Endothelial cell of umbilical vein (primary cell): Measurements from ENCODE around the gene TICAM1. TPM values are rescaled to one million over a fixed set of nuclear protein-coding genes. Genes with fewer than 3 reads are reported as not detected.

Source experiments
- BruUV-seq: library from RNA; stranded (reverse); fragments of 400-500 nt; replicated peaks from 2 replicates; lab custom pipeline; 2021; lab: Mats Ljungman, UMichigan
- CTCF ChIA-PET: fragments of 300-600, 350-600 bp; sonication (Branson Sonifier 250); formaldehyde crosslinking; loops from one replicate; lab custom pipeline; 2021; ENCODE audit warnings: antibody characterized with exemption, inconsistent platforms; lab: Charles Lee
- POLR2A ChIA-PET: fragments of 300-600, 350-600 bp; sonication (Branson Sonifier 250); formaldehyde crosslinking; loops from one replicate; lab custom pipeline; 2021; ENCODE audit warnings: antibody characterized with exemption, inconsistent platforms; lab: Charles Lee
- DNase-seq: peaks from one replicate; pipeline ENCODE4 v3.0.0-alpha.2; 2011; ENCODE audit warnings: low read depth, low spot score
- FAIRE-seq: peaks from 2 replicates; lab custom pipeline; 2011; peaks lifted over from hg19 to GRCh38; lab: Jason Lieb, UNC
- H2AFZ ChIP-seq: 2 replicates; pipeline ENCODE4 v1.6.0; 2012; ENCODE audit warnings: low read depth, low read length, control low read depth, inconsistent platforms
- H3K27ac ChIP-seq: 2 replicates; pipeline ENCODE4 v1.5.1; 2011; ENCODE audit warnings: low read depth, mild to moderate bottlenecking, control low read depth, low read length, moderate library complexity; ENCODE audit not compliant: insufficient read depth
- H3K27me3 ChIP-seq, 2 experiments: 2 replicates each; pipeline versions ENCODE4 v1.6.0 to v1.6.1; 2011; ENCODE audit warnings: low read length in 2 of 2, mixed read lengths in 1 of 2; ENCODE audit not compliant: control insufficient read depth in 2 of 2, insufficient read depth in 2 of 2
- H3K36me3 ChIP-seq, 2 experiments: 2 replicates in 1 of 2; 3 replicates in 1 of 2; pipeline ENCODE4 v1.5.1; 2011; ENCODE audit warnings: low read length in 2 of 2, mild to moderate bottlenecking in 1 of 2, moderate library complexity in 1 of 2; ENCODE audit not compliant: control insufficient read depth in 2 of 2, insufficient read depth in 2 of 2; ENCODE audit errors: extremely low read depth in 1 of 2
- H3K4me1 ChIP-seq: 3 replicates; pipeline ENCODE4 v1.5.1; 2011; ENCODE audit warnings: mild to moderate bottlenecking, low read length; ENCODE audit not compliant: control insufficient read depth, insufficient read depth; ENCODE audit errors: extremely low read depth
- H3K4me2 ChIP-seq: 2 replicates; pipeline ENCODE4 v1.6.1; 2011; ENCODE audit warnings: low read length, control low read depth, mixed read lengths; ENCODE audit not compliant: insufficient read depth
- H3K4me3 ChIP-seq, 3 experiments: fragments of 200-600 bp in 1 of 3; sonication (generic), shearing (Covaris generic) in 1 of 3; replicated peaks in 1 of 3; 2 replicates each; pipeline ENCODE4 v1.5.1; 2011 to 2016; ENCODE audit warnings: control low read depth in 3 of 3, low read length in 3 of 3, mild to moderate bottlenecking in 2 of 3, inconsistent platforms in 1 of 3, low read depth in 1 of 3, moderate library complexity in 1 of 3; ENCODE audit not compliant: insufficient read depth in 1 of 3
- H3K79me2 ChIP-seq: 2 replicates; pipeline ENCODE4 v1.6.0; 2012; ENCODE audit warnings: low read length, inconsistent platforms; ENCODE audit not compliant: control insufficient read depth, insufficient read depth
- H3K9ac ChIP-seq: replicated peaks from 2 replicates; pipeline ENCODE3; 2011; ENCODE audit warnings: low read length, control low read depth; ENCODE audit not compliant: insufficient read depth; ENCODE audit errors: extremely low read depth
- H3K9me1 ChIP-seq: replicated peaks from 3 replicates; pipeline ENCODE4 v1.6.0; 2011; ENCODE audit warnings: mild to moderate bottlenecking, low read length; ENCODE audit not compliant: control insufficient read depth, insufficient read depth; ENCODE audit errors: extremely low read depth
- H3K9me3 ChIP-seq: replicated peaks from 2 replicates; pipeline ENCODE4 v1.5.1; 2012; ENCODE audit warnings: low read length, inconsistent platforms; ENCODE audit not compliant: control insufficient read depth, insufficient read depth
- H4K20me1 ChIP-seq: replicated peaks from 2 replicates; pipeline ENCODE3; 2011; ENCODE audit warnings: mild to moderate bottlenecking, low read length; ENCODE audit not compliant: control insufficient read depth, insufficient read depth; ENCODE audit errors: extremely low read depth
- EZH2 ChIP-seq: IDR thresholded peaks from 2 replicates; pipeline ENCODE4 v1.6.1; 2012; ENCODE audit warnings: borderline replicate concordance, low read depth, mild to moderate bottlenecking, moderate library complexity, low read length, inconsistent platforms; ENCODE audit not compliant: severe bottlenecking
- FOS ChIP-seq: IDR thresholded peaks from 2 replicates; pipeline ENCODE4 v1.6.1; 2011; ENCODE audit warnings: mild to moderate bottlenecking, low read length, moderate library complexity, borderline replicate concordance; ENCODE audit not compliant: insufficient read depth
- GATA2 ChIP-seq: IDR thresholded peaks from 2 replicates; pipeline ENCODE4 v1.7.0; 2011; ENCODE audit warnings: low read depth, mild to moderate bottlenecking, moderate library complexity, mixed read lengths, low read length; ENCODE audit not compliant: insufficient read length, insufficient read depth
- JUN ChIP-seq: IDR thresholded peaks from 2 replicates; pipeline ENCODE4 v1.6.1; 2011; ENCODE audit warnings: borderline replicate concordance, low read depth; ENCODE audit not compliant: insufficient read length, insufficient read depth
- MYC ChIP-seq: IDR thresholded peaks from one replicate; pipeline ENCODE4 v1.6.1; 2011; ENCODE audit warnings: mild to moderate bottlenecking, low read depth, low read length
- POLR2A ChIP-seq: IDR thresholded peaks from 2 replicates; pipeline ENCODE4 v1.6.1; 2012; ENCODE audit warnings: low read depth, mild to moderate bottlenecking, control low read depth, low read length
- POLR2AphosphoS5 ChIP-seq: IDR thresholded peaks from 2 replicates; pipeline ENCODE4 v1.6.1; 2012; ENCODE audit warnings: low read depth, mild to moderate bottlenecking, control low read depth, low read length, moderate library complexity; ENCODE audit not compliant: insufficient read depth
- dilution Hi-C: fragments of 300-500 bp; cut with MboI; formaldehyde crosslinking; loops from one replicate; pipeline ENCODE4 v1.15.0; 2019; ENCODE audit warnings: low sequenced_read_pairs; ENCODE audit not compliant: extremely low pct_ligation_motif_present
- intact Hi-C: fragments of 100-400 bp; cut with micrococcal nuclease; formaldehyde crosslinking; loops from one replicate; pipeline ENCODE4 v1.10.0; 2022
- polyA plus RNA-seq, 4 experiments: library from polyadenylated mRNA; depleted of rRNA in 3 of 4; stranded (reverse) in 3 of 4; unstranded in 1 of 4; fragments of >200 nt; gene quantifications; 2 replicates each; pipeline versions ENCODE4 v1.2.1 to v1.2.3, GENCODE V29; 2011 to 2012; ENCODE audit warnings: missing spikeins in 1 of 4
- total RNA-seq: library from RNA; stranded (reverse); gene quantifications from 2 replicates; pipeline ENCODE4 v1.2.3, GENCODE V29; 2021
- TF ChIP-seq, protein P1 (sequence below): IDR thresholded peaks from 2 replicates; pipeline ENCODE4 v1.6.1; 2011; ENCODE audit not compliant: insufficient read depth, insufficient read length
- TF ChIP-seq, protein P2 (sequence below), 2 donors: IDR thresholded peaks; 1 replicate in 1 of 2; 2 replicates in 1 of 2; pipeline ENCODE4 v1.5.1; 2011; ENCODE audit warnings: low read length in 2 of 2, mild to moderate bottlenecking in 2 of 2, moderate library complexity in 2 of 2, control low read depth in 1 of 2, inconsistent platforms in 1 of 2, low read depth in 1 of 2; ENCODE audit not compliant: insufficient read depth in 1 of 2; ENCODE audit errors: extremely low read depth in 1 of 2

Gene TICAM1
- total and polyA plus RNA-seq, 2 donors (not counting 3 experiments of a cell fraction or from before 2014, with no cell fraction given), result 4.8 to 17.6 TPM

DNA sequence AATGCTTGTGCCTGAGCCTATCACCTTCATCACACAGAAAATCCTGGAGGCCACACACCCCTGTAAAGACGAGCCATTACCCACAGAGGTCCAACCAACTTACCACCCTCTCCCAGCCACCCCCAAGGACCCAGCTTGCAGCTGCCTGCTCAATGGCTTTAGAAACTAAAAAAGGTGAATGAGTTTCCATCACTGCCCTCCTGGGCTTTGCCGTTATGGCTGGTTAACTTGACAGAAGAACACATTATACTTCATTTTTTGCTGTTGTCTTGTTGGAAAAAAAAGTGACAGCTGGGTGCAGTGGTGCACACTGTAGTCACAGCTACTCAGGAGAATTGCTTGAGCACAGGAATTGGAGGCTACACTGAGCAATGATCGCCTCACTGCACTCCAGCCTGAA lies 57.4 kb downstream of the TICAM1 start:
- H2AFZ ChIP-seq, result no peak overlapping the region
- H3K9me3 ChIP-seq, result no peaks in the 10 kb centered on the region
- no peak overlapping the region for H3K9ac ChIP-seq
- DNase-seq, result no peak
- no peak overlapping the region for H3K4me2 ChIP-seq
- H3K4me1 ChIP-seq, result no peaks in the 10 kb centered on the region
- no peaks in the 10 kb centered on the region for H4K20me1 ChIP-seq
- BruUV-seq, result no TSS peak
- no peaks in the 10 kb centered on the region for H3K36me3 ChIP-seq
- no peaks in the 10 kb centered on the region for H3K9me1 ChIP-seq
- no peak overlapping the region for H3K27ac ChIP-seq
- intact Hi-C loops (no loop called here), dilution Hi-C loops (no loop called here)
- ChIA-PET CTCF (interaction anchor here (1.1 to 1.4 kb wide), 2 partner anchors 17 kb away, joined by 5 to 6 read pairs; partner anchors contain the start of gene FEM1A), POLR2A (no interaction called here)
- TF ChIP-seq POLR2A (no peak), EZH2 (no peak), POLR2AphosphoS5 (no peak), GATA2 (no peak), JUN (no peak), FOS (no peak)
- H3K27me3 ChIP-seq, result no peaks in the 10 kb centered on the region
- no peak overlapping the region for H3K4me3 ChIP-seq
- FAIRE-seq, result no peak
- H3K79me2 ChIP-seq, result no peaks in the 10 kb centered on the region

DNA sequence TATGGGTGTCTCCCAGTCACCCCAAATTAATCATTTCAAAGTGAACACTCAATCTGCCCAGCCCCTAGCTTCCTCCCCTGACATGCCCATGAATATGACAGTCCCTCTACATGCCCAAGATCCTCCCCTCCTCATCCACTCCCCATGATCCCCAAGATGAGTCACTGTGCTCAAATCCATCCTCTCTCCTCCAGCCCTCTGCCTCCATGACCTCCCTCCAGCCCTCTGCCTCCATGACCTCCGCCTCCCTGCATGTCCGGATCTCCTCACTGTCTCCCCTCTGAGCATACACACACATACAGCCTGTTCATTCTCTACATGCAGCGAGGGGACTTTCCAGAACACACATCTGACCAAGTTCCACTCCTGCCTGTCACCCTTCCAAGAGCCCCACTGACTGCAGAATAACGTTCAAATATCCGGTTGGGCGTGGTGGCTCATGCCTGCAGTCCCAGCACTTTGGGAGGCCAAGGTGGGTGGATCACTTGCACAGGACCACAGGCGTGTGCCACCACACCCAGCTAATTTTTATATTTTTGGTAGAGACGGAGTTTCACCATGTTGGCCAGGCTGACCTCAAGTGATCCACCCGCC lies 58.4 kb downstream of the TICAM1 start:
- POLR2A ChIA-PET, result no interaction called here
- dilution Hi-C loops (no loop called here), intact Hi-C loops (no loop called here)
- Histone ChIP-seq H2AFZ (no peak overlapping the region), H3K9me1 (no peaks in the 10 kb centered on the region), H3K27me3 (no peaks in the 10 kb centered on the region), H4K20me1 (no peaks in the 10 kb centered on the region), H3K4me2 (no peak overlapping the region), H3K9me3 (no peaks in the 10 kb centered on the region), H3K4me1 (no peaks in the 10 kb centered on the region), H3K27ac (no peak overlapping the region), H3K4me3 (no peak overlapping the region), H3K9ac (no peak overlapping the region), H3K79me2 (no peaks in the 10 kb centered on the region), H3K36me3 (no peaks in the 10 kb centered on the region)
- TF ChIP-seq, protein P1, sequence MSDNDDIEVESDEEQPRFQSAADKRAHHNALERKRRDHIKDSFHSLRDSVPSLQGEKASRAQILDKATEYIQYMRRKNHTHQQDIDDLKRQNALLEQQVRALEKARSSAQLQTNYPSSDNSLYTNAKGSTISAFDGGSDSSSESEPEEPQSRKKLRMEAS, result no peak
- TF ChIP-seq JUN (no peak), FOS (no peak), MYC (no peak), POLR2AphosphoS5 (no peak), EZH2 (no peak), GATA2 (no peak), POLR2A (no peak)
- TF ChIP-seq, protein P2, sequence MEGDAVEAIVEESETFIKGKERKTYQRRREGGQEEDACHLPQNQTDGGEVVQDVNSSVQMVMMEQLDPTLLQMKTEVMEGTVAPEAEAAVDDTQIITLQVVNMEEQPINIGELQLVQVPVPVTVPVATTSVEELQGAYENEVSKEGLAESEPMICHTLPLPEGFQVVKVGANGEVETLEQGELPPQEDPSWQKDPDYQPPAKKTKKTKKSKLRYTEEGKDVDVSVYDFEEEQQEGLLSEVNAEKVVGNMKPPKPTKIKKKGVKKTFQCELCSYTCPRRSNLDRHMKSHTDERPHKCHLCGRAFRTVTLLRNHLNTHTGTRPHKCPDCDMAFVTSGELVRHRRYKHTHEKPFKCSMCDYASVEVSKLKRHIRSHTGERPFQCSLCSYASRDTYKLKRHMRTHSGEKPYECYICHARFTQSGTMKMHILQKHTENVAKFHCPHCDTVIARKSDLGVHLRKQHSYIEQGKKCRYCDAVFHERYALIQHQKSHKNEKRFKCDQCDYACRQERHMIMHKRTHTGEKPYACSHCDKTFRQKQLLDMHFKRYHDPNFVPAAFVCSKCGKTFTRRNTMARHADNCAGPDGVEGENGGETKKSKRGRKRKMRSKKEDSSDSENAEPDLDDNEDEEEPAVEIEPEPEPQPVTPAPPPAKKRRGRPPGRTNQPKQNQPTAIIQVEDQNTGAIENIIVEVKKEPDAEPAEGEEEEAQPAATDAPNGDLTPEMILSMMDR (IDR thresholded peaks at IDR 0.05; ENCODE audit: extremely low read depth in 1 of 2, insufficient read depth in 1 of 2, low read depth in 1 of 2, low read length in 2 of 2), result no peak
- no TSS peak for BruUV-seq
- FAIRE-seq (no peak), DNase-seq (no peak)
- CTCF ChIA-PET, result interaction anchor here (1.1 kb wide), 1 partner anchor 18 kb away, joined by 6 read pairs; no protein-coding TSS in a partner anchor
